OCI-LY7 (cell line): ENCODE data around the gene PTPRM.

Experiments used
- CTCF ChIP-seq: fragments of 200-600 bp; sonication (generic); conservative IDR thresholded peaks from 2 replicates; pipeline ENCODE4 v1.5.1; 2014; ENCODE audit warnings: mild to moderate bottlenecking, antibody characterized with exemption, low read length, moderate library complexity, mixed read lengths
- EZH2phosphoT487 ChIP-seq: fragments of 200-600 bp; sonication (generic); IDR thresholded peaks from 2 replicates; pipeline ENCODE4 v1.6.1; 2018; ENCODE audit warnings: low read depth, borderline replicate concordance, mild to moderate bottlenecking, mixed run types, antibody characterized with exemption, low read length, moderate library complexity, mixed read lengths

- no peak for TF ChIP-seq CTCF
- no peak for TF ChIP-seq EZH2phosphoT487
Measured at GRCh38 chr18:7663366-7664312, 96.5 kb downstream of the PTPRM start.
